HUDEP-2 (cell line): Measurements from ENCODE around the gene OR10C1.

Source experiments
- DNase-seq, 76 experiments: peaks; one replicate each; lab custom pipeline; 2025; ENCODE audit not compliant: unreplicated experiment in 76 of 76; lab: John Stamatoyannopoulos, UW

The OR10C1 gene

GRCh38 chr6:29474996-29475395 lies 35.9 kb downstream of the OR10C1 start:
- DNase-seq, result no peak

- DNase-seq, result peak in 18 of 76 experiments; percentile 9 to 66 (median 27)
Observed at GRCh38 chr6:29477923-29478450, 38.9 kb downstream of the OR10C1 start.

- no peak for DNase-seq
Observed at GRCh38 chr6:29478740-29479139, 39.6 kb downstream of the OR10C1 start.

- DNase-seq, result peak in 4 of 76 experiments; percentile 11 to 44 (median 30)
Observed at GRCh38 chr6:29479560-29479959, 40.5 kb downstream of the OR10C1 start.

- DNase-seq, result no peak
Observed at GRCh38 chr6:29483186-29483585, 44.1 kb downstream of the OR10C1 start.

GRCh38 chr6:29483735-29484134 lies 44.6 kb downstream of the OR10C1 start:
- DNase-seq, result no peak

GRCh38 chr6:29486577-29486976 lies 47.5 kb downstream of the OR10C1 start:
- DNase-seq, result peak in 7 of 76 experiments; percentile 14 to 27 (median 22)

- DNase-seq, result no peak
Observed at GRCh38 chr6:29487131-29487530, 48.0 kb downstream of the OR10C1 start.

- peak in 15 of 76 experiments; percentile 5 to 52 (median 27) for DNase-seq
Observed at GRCh38 chr6:29487660-29488059, 48.6 kb downstream of the OR10C1 start, which contains the start of gene MAS1L. Gene MAS1L, minus strand, starts transcription at chr6:29487956. Its CDS starts 54 bp downstream, at chr6:29487902.

- DNase-seq, result no peak
Observed at GRCh38 chr6:29488874-29489273, 49.8 kb downstream of the OR10C1 start.

GRCh38 chr6:29489286-29489685 lies 50.2 kb downstream of the OR10C1 start:
- no peak for DNase-seq

- DNase-seq, result peak in 11 of 76 experiments; percentile 12 to 59 (median 44)
Observed at GRCh38 chr6:29490055-29490454, 50.9 kb downstream of the OR10C1 start.

- peak in 43 of 76 experiments; percentile 16 to 75 (median 43) for DNase-seq
Observed at GRCh38 chr6:29490552-29490951, 51.4 kb downstream of the OR10C1 start.
